GM10248 (cell line): ENCODE results near the gene PLXNB3.

ENCODE experiments used
- CTCF ChIA-PET: fragments of 300-600 bp; sonication (Branson Sonifier 250); formaldehyde crosslinking; extraction: SDS; loops from one replicate; lab custom pipeline; 2021; ENCODE audit warnings: antibody characterized with exemption; lab: Yijun Ruan, JAX
- POLR2A ChIA-PET: fragments of 350-650 bp; sonication (Branson Sonifier 250); formaldehyde crosslinking; extraction: SDS; loops from one replicate; lab custom pipeline; 2020; ENCODE audit warnings: antibody characterized with exemption; lab: Yijun Ruan, JAX
- DNase-seq: peaks from one replicate; pipeline ENCODE4 v3.0.0; 2012; ENCODE audit errors: extremely low spot score
- TF ChIP-seq, protein P1 (sequence below): IDR thresholded peaks from 2 replicates; pipeline ENCODE4 v1.5.1; 2012; ENCODE audit warnings: mild to moderate bottlenecking, low read depth; ENCODE audit errors: extremely low read depth, missing control alignments, control extremely low read depth

The PLXNB3 gene

DNA sequence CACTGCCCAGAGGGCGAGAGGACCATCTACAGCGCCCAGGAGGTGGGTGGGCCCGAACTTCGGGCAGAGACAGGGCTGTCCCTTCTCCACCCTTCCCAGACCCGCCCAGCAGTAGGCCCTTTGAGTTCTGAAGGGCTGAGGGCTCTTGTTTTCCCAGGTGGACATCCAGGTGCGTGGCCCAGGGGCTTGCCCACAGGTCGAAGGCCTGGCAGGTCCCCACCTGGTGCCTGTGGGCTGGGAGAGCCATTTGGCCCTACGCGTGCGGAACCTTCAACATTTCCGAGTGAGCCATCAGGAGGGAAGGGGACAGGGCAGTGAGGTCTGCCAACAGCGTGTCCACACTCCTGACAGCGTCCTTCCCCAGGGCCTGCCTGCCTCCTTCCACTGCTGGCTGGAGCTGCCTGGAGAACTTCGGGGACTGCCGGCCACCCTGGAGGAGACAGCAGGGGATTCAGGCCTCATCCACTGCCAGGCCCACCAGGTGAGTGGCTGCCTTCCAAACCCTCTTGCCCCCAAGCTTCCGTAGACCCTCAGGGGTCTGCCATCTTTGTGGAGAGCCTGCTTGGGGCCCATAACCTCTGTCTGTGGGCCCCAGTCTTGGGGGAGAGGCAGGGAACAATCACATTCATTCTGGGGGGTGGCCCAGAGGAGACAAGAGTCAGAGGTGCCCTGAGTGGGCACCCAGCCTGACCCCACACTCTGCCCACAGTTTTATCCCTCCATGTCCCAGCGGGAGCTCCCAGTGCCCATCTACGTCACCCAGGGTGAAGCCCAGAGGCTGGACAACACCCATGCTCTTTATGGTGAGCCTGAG lies 6.8 kb downstream of the PLXNB3 start:
- DNase-seq, result no peak
- ChIA-PET POLR2A (no interaction called here), CTCF (no interaction called here)
- TF ChIP-seq, protein P1, sequence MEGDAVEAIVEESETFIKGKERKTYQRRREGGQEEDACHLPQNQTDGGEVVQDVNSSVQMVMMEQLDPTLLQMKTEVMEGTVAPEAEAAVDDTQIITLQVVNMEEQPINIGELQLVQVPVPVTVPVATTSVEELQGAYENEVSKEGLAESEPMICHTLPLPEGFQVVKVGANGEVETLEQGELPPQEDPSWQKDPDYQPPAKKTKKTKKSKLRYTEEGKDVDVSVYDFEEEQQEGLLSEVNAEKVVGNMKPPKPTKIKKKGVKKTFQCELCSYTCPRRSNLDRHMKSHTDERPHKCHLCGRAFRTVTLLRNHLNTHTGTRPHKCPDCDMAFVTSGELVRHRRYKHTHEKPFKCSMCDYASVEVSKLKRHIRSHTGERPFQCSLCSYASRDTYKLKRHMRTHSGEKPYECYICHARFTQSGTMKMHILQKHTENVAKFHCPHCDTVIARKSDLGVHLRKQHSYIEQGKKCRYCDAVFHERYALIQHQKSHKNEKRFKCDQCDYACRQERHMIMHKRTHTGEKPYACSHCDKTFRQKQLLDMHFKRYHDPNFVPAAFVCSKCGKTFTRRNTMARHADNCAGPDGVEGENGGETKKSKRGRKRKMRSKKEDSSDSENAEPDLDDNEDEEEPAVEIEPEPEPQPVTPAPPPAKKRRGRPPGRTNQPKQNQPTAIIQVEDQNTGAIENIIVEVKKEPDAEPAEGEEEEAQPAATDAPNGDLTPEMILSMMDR, result no peak

DNA sequence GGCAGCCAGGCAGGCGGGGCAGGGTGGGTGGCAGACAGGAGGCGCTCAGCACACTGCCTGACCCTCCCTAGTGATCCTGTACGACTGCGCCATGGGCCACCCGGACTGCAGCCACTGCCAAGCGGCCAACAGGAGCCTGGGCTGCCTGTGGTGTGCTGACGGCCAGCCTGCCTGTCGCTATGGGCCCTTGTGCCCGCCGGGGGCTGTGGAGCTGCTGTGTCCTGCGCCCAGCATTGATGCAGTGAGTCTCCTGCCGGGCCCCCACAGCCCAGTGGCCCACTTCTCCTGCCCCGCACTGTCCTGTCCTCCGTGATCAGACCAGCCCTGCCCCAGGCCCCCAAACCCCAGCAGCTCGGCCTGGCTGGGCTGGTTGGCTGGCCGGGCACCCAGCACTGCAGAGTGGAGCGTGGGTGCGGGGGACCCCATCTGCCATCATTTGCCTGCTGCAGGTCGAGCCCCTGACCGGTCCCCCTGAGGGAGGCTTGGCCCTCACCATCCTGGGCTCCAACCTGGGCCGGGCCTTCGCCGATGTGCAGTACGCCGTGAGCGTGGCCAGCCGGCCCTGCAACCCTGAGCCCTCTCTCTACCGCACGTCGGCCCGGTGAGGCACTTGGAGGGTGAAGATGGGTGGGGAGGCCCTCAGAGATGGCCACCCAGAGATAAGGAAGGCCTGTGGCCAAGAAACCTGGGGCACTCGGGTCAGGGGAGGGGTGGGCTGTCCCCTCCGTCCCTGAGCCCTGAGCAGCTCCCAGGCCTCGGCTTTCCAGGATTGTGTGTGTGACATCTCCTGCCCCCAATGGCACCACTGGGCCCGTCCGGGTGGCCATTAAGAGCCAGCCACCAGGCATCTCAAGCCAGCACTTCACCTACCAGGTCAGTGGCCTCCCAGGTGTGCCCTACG lies 7.6 kb downstream of the PLXNB3 start:
- ChIA-PET CTCF (interaction anchor here (0.8 kb wide), 1 partner anchor 177 kb away, joined by 3 read pairs; no protein-coding TSS in a partner anchor), POLR2A (no interaction called here)
- TF ChIP-seq, protein P1, result no peak
- DNase-seq, result no peak

DNA sequence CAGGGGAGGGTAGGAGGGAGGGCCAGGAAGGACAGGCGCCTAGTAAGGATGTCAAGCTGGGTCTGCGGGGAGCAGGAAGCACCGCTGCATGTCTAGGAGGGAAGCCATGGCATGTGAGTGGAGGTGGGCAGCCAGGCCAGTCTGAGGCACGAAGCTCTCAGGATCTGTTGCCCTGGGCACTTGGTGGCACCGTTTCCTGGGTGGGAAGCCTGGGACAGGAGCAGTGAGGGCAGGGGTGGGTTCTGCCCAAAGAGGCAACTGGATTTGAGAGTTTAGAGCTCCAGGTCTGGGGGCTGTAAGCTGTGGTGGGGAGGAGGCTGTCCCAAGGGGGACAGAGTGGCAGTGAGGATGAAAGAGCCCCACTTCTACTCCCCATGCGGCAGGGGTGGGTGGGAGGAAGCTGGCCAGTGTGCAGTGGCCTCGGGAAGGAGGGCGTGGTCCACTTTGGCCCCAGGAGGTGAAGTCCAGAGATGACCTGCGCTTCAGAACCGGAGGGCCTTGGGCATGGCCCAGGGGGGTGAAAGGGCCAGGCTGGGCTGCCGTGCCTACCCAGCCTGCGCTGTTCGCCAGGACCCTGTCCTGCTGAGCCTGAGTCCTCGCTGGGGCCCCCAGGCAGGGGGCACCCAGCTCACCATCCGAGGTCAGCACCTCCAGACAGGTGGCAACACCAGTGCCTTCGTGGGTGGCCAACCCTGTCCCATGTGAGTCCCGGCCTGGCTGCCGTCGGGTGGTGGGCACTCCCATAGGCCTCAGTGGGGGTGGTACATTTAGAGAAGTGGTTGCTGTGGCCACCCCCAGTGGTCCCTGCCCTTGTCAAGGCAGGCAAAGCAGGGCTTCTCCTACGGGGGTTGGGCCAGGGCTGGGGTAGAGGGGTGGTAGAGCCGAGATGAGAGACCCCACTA lies 8.5 kb downstream of the PLXNB3 start:
- POLR2A ChIA-PET, result no interaction called here
- no peak for DNase-seq
- TF ChIP-seq, protein P1, result no peak
- CTCF ChIA-PET, result interaction anchor here (0.8 to 1.1 kb wide), 2 partner anchors 9 to 176 kb away, joined by 3 read pairs; partner anchors contain the start of gene PLXNB3

DNA sequence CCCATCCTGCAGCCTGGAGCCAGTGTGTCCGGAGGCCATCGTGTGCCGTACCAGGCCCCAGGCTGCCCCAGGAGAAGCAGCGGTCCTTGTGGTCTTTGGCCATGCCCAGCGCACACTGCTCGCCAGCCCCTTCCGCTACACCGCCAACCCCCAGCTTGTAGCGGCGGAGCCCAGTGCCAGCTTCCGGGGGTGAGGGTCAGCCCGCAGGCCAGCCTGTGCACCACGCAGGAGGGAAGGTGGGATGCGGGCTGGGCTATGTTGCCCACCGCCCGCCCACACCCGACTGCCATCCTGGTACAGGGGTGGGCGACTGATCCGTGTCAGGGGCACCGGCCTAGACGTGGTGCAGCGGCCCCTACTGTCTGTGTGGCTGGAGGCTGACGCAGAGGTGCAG lies 9.2 kb downstream of the PLXNB3 start:
- CTCF ChIA-PET, result interaction anchor here (1.1 kb wide), 1 partner anchor 9 kb away, joined by 3 read pairs; the partner anchor contains the start of gene PLXNB3
- TF ChIP-seq, protein P1, result no peak
- no peak for DNase-seq
- POLR2A ChIA-PET, result no interaction called here

DNA sequence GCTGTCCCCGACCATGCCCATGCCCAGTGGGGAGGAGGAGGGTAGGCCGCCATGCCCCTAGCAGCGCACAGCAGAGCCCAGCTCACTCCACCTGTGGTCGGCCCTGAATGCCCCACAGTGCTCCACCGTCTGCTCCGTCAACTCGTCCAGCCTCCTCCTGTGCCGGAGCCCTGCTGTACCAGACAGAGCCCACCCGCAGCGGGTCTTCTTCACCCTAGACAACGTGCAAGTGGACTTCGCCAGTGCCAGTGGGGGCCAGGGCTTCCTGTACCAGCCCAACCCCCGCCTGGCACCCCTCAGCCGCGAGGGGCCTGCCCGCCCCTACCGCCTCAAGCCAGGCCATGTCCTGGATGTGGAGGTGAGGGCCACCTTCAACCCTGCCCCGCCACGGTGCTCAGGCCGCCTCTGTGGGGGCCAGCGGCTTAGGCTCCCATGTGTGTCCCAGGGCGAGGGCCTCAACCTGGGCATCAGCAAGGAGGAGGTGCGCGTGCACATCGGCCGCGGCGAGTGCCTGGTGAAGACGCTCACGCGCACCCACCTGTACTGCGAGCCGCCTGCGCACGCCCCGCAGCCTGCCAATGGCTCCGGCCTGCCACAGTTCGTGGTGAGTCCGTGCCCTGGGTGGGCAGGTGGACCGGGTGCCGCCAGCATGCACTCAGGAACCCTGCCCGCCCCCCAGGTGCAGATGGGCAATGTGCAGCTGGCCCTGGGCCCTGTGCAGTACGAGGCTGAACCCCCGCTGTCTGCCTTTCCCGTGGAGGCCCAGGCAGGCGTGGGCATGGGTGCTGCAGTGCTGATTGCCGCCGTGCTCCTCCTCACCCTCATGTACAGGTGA lies 9.9 kb downstream of the PLXNB3 start:
- TF ChIP-seq, protein P1, result no peak
- no peak for DNase-seq
- ChIA-PET POLR2A (no interaction called here), CTCF (interaction anchor here (1.1 kb wide), 1 partner anchor 10 kb away, joined by 3 read pairs; the partner anchor contains the start of gene PLXNB3)
